ENCODE data around the gene ATP8B1. TPM values are rescaled to one million over a fixed set of nuclear protein-coding genes. Genes with fewer than 3 reads are reported as not detected.

Gene ATP8B1
- total RNA-seq, 1 experiment from 2014 or later, result 15.9 TPM

DNA sequence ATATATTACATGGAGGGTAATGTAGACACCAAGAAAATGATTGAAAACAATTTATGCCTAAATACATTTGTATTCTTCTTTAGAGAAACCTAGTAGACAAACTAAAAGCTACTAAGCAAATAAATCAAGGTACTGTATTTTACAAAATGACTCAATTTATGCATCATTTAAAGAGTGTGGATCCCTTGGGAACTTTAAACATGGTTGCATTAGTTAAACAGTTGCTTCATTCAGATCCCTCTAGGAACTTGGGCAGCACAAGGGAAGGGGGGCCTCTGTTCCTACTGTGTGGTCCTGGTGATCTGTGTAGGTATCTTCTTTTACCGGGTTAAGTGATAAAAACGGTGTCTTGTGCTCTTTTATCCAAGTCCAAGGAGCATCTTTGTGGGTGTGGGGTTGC lies 31.5 kb upstream of the ATP8B1 start:
- no TSS peak for BruUV-seq (replicated peaks)
- intact Hi-C loops (cut with micrococcal nuclease), result no loop called here

DNA sequence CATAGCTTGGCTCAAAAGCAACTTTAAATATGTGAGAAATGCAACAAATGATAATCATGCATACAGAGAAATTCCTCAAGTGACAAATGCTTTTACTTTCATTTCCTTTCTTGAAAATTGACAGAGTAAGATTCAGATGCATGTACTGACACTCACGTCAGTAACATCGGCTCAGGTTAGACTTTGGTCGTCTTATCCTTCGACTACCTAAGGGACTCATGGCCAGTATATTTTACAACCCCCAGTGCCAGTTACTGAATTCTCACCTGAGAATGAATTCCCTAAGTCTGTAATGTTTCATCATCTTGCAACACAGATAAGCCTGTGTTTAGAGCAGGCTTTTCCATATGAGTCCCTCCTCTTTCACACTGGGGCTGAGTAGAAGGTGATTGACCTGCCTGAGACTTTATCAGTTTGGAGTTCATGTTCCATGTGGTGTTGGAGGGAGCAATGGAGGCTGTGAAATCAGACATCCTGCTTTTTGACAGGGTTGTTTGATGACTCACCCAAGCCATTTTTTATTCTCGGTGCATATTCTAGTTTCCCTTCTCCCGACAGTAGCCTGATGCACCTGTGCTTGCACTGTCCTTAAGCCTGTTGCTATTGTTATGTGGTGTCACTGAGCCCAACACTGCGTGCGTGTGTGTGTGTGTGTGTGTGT lies 30.5 kb upstream of the ATP8B1 start:
- Histone ChIP-seq H3K9me3 (ENCODE audit: control insufficient read depth in 1 of 2, insufficient read depth in 1 of 2, low read depth in 1 of 2, low read length in 2 of 2) (no peaks in the 10 kb centered on the region), H3K4me1 (ENCODE audit: control insufficient read depth in 1 of 2, insufficient read depth in 2 of 2, low read length in 2 of 2) (peaks cover 0 to 12% of the 10 kb centered on the region in 2 experiments; a peak in 1 of 4 replicates), H3K27ac (ENCODE audit: low read depth, low read length) (no peak overlapping the region), H3K79me2 (ENCODE audit: insufficient read depth, low read length) (no peaks in the 10 kb centered on the region), H2AFZ (ENCODE audit: low read depth, low read length, poor library complexity, severe bottlenecking) (no peak overlapping the region), H3K4me2 (ENCODE audit: low read length) (no peak overlapping the region), H3K4me3 (replicated peaks in 1 of 2; ENCODE audit: low read depth in 1 of 2, low read length in 2 of 2) (no peak overlapping the region), H3K9me2 (ENCODE audit: insufficient read depth) (no peaks in the 10 kb centered on the region), H3K36me3 (ENCODE audit: control insufficient read depth in 1 of 2, insufficient read depth in 2 of 2, low read length in 2 of 2) (no peaks in the 10 kb centered on the region), H4K20me1 (ENCODE audit: insufficient read depth) (no peaks in the 10 kb centered on the region), H3K27me3 (ENCODE audit: insufficient read depth, low read length) (no peaks in the 10 kb centered on the region), H3K9ac (ENCODE audit: low read length) (no peak overlapping the region)
- RAD21 ChIA-PET (ENCODE audit: low non-redundant PET in 1 of 2, low total read pairs in 2 of 2, uncharacterized antibody in 2 of 2, unreplicated experiment in 2 of 2), result no interaction called here
- CTCF ChIA-PET, result no interaction called here
- TF ChIP-seq RAD21 (IDR thresholded peaks at IDR 0.05; ENCODE audit: low read depth) (no peak), ZNF274 (IDR thresholded peaks at IDR 0.05; ENCODE audit: low read depth, low read length) (no peak), EZH2 (IDR thresholded peaks at IDR 0.05) (no peak), SIN3A (IDR thresholded peaks at IDR 0.05; ENCODE audit: low read depth) (no peak), FOSL1 (IDR thresholded peaks at IDR 0.05; ENCODE audit: low read depth) (no peak), CEBPB (IDR thresholded peaks at IDR 0.05; ENCODE audit: low read depth) (no peak)
- TF ChIP-seq, protein P1, sequence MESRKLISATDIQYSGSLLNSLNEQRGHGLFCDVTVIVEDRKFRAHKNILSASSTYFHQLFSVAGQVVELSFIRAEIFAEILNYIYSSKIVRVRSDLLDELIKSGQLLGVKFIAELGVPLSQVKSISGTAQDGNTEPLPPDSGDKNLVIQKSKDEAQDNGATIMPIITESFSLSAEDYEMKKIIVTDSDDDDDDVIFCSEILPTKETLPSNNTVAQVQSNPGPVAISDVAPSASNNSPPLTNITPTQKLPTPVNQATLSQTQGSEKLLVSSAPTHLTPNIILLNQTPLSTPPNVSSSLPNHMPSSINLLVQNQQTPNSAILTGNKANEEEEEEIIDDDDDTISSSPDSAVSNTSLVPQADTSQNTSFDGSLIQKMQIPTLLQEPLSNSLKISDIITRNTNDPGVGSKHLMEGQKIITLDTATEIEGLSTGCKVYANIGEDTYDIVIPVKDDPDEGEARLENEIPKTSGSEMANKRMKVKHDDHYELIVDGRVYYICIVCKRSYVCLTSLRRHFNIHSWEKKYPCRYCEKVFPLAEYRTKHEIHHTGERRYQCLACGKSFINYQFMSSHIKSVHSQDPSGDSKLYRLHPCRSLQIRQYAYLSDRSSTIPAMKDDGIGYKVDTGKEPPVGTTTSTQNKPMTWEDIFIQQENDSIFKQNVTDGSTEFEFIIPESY (IDR thresholded peaks at IDR 0.05; ENCODE audit: extremely low read depth, insufficient replicate concordance, low read length), result no peak
- intact Hi-C loops (cut with micrococcal nuclease), result no loop called here
- BruUV-seq (replicated peaks), result no TSS peak
- ATAC-seq (no peak), DNase-seq (ENCODE audit: low read depth, low spot score) (no peak)
- POLR2A ChIA-PET, result no interaction called here

More for the DNA sequence above, 31.5 kb upstream of the ATP8B1 start:
- Histone ChIP-seq H3K27me3 (ENCODE audit: insufficient read depth, low read length) (no peaks in the 10 kb centered on the region), H3K4me2 (ENCODE audit: low read length) (no peak overlapping the region), H4K20me1 (ENCODE audit: insufficient read depth) (no peaks in the 10 kb centered on the region), H3K4me3 (replicated peaks in 1 of 2; ENCODE audit: low read depth in 1 of 2, low read length in 2 of 2) (no peak overlapping the region), H3K27ac (ENCODE audit: low read depth, low read length) (no peak overlapping the region), H3K9me2 (ENCODE audit: insufficient read depth) (no peaks in the 10 kb centered on the region), H2AFZ (ENCODE audit: low read depth, low read length, poor library complexity, severe bottlenecking) (no peak overlapping the region), H3K4me1 (ENCODE audit: control insufficient read depth in 1 of 2, insufficient read depth in 2 of 2, low read length in 2 of 2) (peaks cover 0 to 12% of the 10 kb centered on the region in 2 experiments; a peak in 1 of 4 replicates), H3K36me3 (ENCODE audit: control insufficient read depth in 1 of 2, insufficient read depth in 2 of 2, low read length in 2 of 2) (no peaks in the 10 kb centered on the region), H3K79me2 (ENCODE audit: insufficient read depth, low read length) (no peaks in the 10 kb centered on the region), H3K9ac (ENCODE audit: low read length) (no peak overlapping the region), H3K9me3 (ENCODE audit: control insufficient read depth in 1 of 2, insufficient read depth in 1 of 2, low read depth in 1 of 2, low read length in 2 of 2) (no peaks in the 10 kb centered on the region)
- TF ChIP-seq SIN3A (IDR thresholded peaks at IDR 0.05; ENCODE audit: low read depth) (no peak), JUND (IDR thresholded peaks at IDR 0.05) (no peak), TCF7L2 (IDR thresholded peaks at IDR 0.05; ENCODE audit: borderline replicate concordance, extremely low read depth, insufficient read depth, insufficient read length) (no peak)
- TF ChIP-seq, protein P2, sequence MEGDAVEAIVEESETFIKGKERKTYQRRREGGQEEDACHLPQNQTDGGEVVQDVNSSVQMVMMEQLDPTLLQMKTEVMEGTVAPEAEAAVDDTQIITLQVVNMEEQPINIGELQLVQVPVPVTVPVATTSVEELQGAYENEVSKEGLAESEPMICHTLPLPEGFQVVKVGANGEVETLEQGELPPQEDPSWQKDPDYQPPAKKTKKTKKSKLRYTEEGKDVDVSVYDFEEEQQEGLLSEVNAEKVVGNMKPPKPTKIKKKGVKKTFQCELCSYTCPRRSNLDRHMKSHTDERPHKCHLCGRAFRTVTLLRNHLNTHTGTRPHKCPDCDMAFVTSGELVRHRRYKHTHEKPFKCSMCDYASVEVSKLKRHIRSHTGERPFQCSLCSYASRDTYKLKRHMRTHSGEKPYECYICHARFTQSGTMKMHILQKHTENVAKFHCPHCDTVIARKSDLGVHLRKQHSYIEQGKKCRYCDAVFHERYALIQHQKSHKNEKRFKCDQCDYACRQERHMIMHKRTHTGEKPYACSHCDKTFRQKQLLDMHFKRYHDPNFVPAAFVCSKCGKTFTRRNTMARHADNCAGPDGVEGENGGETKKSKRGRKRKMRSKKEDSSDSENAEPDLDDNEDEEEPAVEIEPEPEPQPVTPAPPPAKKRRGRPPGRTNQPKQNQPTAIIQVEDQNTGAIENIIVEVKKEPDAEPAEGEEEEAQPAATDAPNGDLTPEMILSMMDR (IDR thresholded peaks at IDR 0.05 in 2 of 3, conservative IDR thresholded peaks at IDR 0.05 in 1 of 3; ENCODE audit: borderline replicate concordance in 1 of 3, insufficient read depth in 1 of 3, low read depth in 2 of 3, low read length in 2 of 3), result no peak
- RAD21 ChIA-PET (ENCODE audit: low non-redundant PET in 1 of 2, low total read pairs in 2 of 2, uncharacterized antibody in 2 of 2, unreplicated experiment in 2 of 2), result no interaction called here
- CTCF ChIA-PET, result no interaction called here
- ATAC-seq (no peak), DNase-seq (ENCODE audit: low read depth, low spot score) (no peak)
- POLR2A ChIA-PET, result no interaction called here

Data from HCT116 (cell line).